GM23338 (cell line): ENCODE measurements around the gene KLHDC7B.

Experiments used
- CTCF ChIP-seq, 2 experiments: fragments of 200-600 bp in 1 of 2; sonication (generic) in 1 of 2; conservative IDR thresholded peaks; 2 replicates each; pipeline versions ENCODE4 v1.5.1 to v1.6.1; 2016 to 2017; ENCODE audit warnings: antibody characterized with exemption in 2 of 2, low read depth in 2 of 2, mild to moderate bottlenecking in 2 of 2, moderate library complexity in 1 of 2
- EZH2 ChIP-seq: fragments of 200-600 bp; sonication (generic); IDR thresholded peaks from one replicate; pipeline ENCODE4 v1.8.0; 2017; ENCODE audit warnings: antibody characterized with exemption, mild to moderate bottlenecking, low read depth; ENCODE audit not compliant: unreplicated experiment
- EZH2phosphoT487 ChIP-seq: fragments of 200-600 bp; sonication (generic); IDR thresholded peaks from one replicate; pipeline ENCODE4 v1.8.1; 2018; ENCODE audit warnings: antibody characterized with exemption; ENCODE audit not compliant: unreplicated experiment
- POLR2AphosphoS5 ChIP-seq: IDR thresholded peaks from 2 replicates; pipeline ENCODE4 v1.6.1; 2016; ENCODE audit warnings: antibody characterized with exemption, low read depth

GRCh38 chr22:50574383-50574755, 28.7 kb downstream of the KLHDC7B start:
- TF ChIP-seq CTCF (conservative IDR thresholded peaks at IDR 0.05; ENCODE audit: low read depth in 2 of 2) (no peak), EZH2phosphoT487 (no peak), EZH2 (no peak), POLR2AphosphoS5 (no peak)
